GM12892 (cell line): ENCODE results near the gene TECTA.

Source experiments
- DNase-seq: peaks from one replicate; pipeline ENCODE4 v3.0.0; 2011; ENCODE audit not compliant: insufficient read length
- FAIRE-seq: peaks from 2 replicates; lab custom pipeline; 2011; peaks lifted over from hg19 to GRCh38; lab: Jason Lieb, UNC
- POLR2A ChIP-seq: IDR thresholded peaks from 2 replicates; pipeline ENCODE4 v1.6.1; 2011; ENCODE audit warnings: low read depth, low read length, control low read depth
- POLR2AphosphoS5 ChIP-seq: IDR thresholded peaks from 2 replicates; pipeline ENCODE4 v1.6.1; 2011; ENCODE audit warnings: low read depth, low read length, control low read depth
- TAF1 ChIP-seq: IDR thresholded peaks from 2 replicates; pipeline ENCODE4 v1.6.1; 2011; ENCODE audit warnings: low read depth, mild to moderate bottlenecking, control low read depth, low read length, borderline replicate concordance

Gene TECTA

GRCh38 chr11:121117788-121118187 is 16.7 kb downstream of the TECTA start:
- DNase-seq (no peak), FAIRE-seq (no peak)
- TF ChIP-seq POLR2A, result no peak
- no peak for TF ChIP-seq TAF1
- no peak for TF ChIP-seq POLR2AphosphoS5

DNA sequence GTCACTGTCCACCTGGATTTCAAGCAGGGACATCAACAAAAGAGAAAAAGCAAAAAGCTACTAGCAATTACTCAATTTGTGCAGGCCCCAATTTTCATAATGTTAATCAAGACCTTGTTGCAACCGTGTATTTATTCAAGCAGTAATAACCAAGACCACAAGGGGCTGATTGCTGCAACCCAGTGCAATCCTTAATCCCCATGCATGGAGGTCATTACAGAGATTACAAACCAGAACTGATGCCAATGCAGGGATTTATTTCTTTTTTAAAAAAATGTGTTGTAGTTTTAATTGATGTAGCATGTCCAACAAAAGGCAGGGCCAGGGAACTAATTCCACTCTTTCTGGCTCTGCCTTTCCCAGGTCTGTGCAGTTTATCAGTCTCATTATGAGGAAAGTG is 18.4 kb downstream of the TECTA start:
- no peak for TF ChIP-seq POLR2A
- no peak for TF ChIP-seq TAF1
- no peak for TF ChIP-seq POLR2AphosphoS5
- DNase-seq, result no peak
- no peak for FAIRE-seq

GRCh38 chr11:121122328-121122727 is 21.3 kb downstream of the TECTA start:
- DNase-seq (no peak), FAIRE-seq (no peak)

GRCh38 chr11:121123496-121124069 is 22.5 kb downstream of the TECTA start:
- TF ChIP-seq TAF1, result no peak
- no peak for TF ChIP-seq POLR2A
- no peak for TF ChIP-seq POLR2AphosphoS5
- DNase-seq (no peak), FAIRE-seq (no peak)

More at GRCh38 chr11:121122328-121122727, 21.3 kb downstream of the TECTA start:
- TF ChIP-seq POLR2AphosphoS5, result no peak
- no peak for TF ChIP-seq TAF1
- no peak for TF ChIP-seq POLR2A

DNA sequence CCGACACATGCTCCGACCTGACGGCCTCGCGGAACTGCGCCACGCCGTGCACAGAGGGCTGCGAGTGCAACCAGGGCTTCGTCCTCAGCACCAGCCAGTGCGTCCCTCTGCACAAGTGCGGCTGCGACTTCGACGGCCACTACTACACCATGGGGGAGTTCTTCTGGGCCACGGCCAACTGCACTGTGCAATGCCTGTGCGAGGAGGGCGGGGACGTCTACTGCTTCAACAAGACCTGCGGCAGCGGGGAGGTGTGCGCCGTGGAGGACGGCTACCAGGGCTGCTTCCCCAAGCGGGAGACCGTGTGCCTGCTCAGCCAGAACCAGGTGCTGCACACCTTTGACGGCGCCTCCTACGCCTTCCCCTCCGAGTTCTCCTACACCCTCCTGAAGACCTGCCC is 26.8 kb downstream of the TECTA start:
- TF ChIP-seq TAF1, result no peak
- no peak for TF ChIP-seq POLR2A
- no peak for TF ChIP-seq POLR2AphosphoS5
- no peak for FAIRE-seq

GRCh38 chr11:121129362-121130340 is 28.6 kb downstream of the TECTA start:
- TF ChIP-seq POLR2A, result no peak
- TF ChIP-seq POLR2AphosphoS5, result no peak
- no peak for TF ChIP-seq TAF1
- DNase-seq, result no peak
- FAIRE-seq, result no peak

More for the DNA sequence above, 26.8 kb downstream of the TECTA start:
- DNase-seq, result no peak

GRCh38 chr11:121131656-121132055 is 30.6 kb downstream of the TECTA start:
- DNase-seq (no peak), FAIRE-seq (no peak)
- TF ChIP-seq POLR2A, result no peak
- TF ChIP-seq TAF1, result no peak
- TF ChIP-seq POLR2AphosphoS5, result no peak

- no peak for TF ChIP-seq POLR2AphosphoS5
- TF ChIP-seq POLR2A, result no peak
- TF ChIP-seq TAF1, result no peak
- FAIRE-seq (peak; percentile 14), DNase-seq (no peak)
These were observed 31.4 kb downstream of the TECTA start for GRCh38 chr11:121132211-121132976.

DNA sequence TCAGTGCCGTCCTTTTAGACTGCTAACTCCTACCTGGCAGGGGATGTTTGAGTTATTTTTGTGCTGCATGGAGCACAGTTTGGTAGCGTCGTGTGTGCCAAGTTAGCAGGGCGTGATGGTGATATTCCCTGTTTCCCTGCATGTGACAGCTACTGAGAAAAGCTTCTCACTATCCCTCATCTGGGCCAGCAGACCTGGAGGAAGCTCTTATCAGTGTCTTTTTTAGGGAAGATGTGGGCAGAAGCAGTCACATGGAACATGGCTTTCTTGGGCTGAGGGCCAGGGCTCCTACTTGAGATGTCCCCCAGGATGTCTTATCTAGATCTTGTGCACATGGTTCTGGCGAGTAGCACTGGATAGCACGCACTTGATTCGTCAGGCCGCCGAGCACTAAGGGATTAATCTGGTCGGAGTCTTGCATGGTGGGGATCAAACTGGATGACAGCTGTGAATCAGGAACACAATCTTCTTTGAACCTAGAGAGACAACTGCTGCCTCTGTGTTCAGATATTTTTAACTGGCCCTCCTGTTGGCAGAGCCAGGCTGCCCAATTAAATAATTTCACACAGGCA is 33.8 kb downstream of the TECTA start:
- DNase-seq (no peak), FAIRE-seq (no peak)
- no peak for TF ChIP-seq TAF1
- TF ChIP-seq POLR2A, result no peak
- no peak for TF ChIP-seq POLR2AphosphoS5

DNA sequence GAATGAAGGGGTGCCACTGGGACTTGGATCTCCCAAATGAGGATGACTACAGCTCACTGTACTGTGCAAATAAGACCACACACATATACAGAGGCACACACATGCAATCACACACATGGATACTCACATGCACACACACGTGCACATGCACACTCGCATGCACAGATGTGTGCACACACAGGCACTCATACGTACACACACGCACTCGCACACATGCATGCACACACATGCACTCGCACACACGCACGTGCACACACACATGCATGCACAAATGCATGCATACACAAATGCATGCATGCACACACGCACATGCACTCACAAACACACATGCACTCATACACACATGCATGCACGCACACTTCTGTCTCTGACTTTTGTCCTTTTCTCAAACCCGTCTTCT is 36.0 kb downstream of the TECTA start:
- FAIRE-seq (no peak), DNase-seq (no peak)
- TF ChIP-seq TAF1 (no peak), POLR2A (no peak), POLR2AphosphoS5 (no peak)

DNA sequence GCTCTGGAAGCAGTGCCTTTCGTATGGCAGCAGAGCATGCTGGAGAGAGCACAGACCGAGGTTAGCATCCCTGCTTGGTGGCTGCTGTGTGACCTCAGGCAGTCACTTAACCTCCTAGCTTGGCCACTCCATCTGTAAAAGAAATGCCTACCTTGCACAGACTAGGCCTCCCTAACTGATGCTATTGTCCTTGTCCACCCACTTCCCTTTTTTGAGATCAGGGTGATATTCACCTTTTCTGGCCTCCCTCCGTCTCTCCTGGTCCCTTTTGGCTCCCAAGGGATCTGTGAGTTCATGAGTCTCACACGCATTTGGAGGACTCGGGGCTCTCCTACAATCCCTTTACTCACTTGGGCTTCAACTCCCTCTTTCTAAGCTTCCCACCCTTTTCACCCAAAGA is 37.2 kb downstream of the TECTA start:
- TF ChIP-seq POLR2AphosphoS5 (no peak), TAF1 (no peak), POLR2A (no peak)
- no peak for DNase-seq
- FAIRE-seq, result peak; percentile 27
